HG02943 (cell line): Measurements from ENCODE around the gene NDRG3.
"Not testable (repeated sequence)": the region's sequence is repeated elsewhere in the genome, so short reads cannot be mapped to it uniquely, and the experiment has no call there.

ENCODE experiments used
- ATAC-seq: cut with Tn5 transposase; IDR thresholded peaks from one replicate; pipeline ENCODE4 v1.9.1; 2021; ENCODE audit warnings: mild to moderate bottlenecking, low read depth, moderate library complexity; ENCODE audit not compliant: unreplicated experiment

The NDRG3 gene

DNA sequence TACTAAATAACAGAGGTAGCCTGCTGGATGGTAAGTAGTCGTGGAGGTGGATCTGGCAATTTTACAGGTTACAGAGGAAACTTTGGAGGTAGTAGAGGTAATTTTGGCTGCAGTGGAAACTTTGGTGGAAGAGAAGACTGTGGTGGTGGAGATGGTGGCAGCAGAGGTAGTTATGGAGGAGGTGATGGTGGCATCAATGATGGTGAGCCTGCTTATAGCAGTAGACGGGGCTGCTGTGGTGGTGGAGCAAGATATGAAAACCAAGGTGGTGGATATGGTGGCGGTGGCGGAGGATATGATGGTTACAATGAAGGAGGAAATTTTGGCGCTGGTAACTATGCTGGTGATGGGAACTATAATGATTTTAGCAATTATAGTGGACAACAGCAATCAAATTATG, 125.0 kb downstream of the NDRG3 start:
- no peak for ATAC-seq

DNA sequence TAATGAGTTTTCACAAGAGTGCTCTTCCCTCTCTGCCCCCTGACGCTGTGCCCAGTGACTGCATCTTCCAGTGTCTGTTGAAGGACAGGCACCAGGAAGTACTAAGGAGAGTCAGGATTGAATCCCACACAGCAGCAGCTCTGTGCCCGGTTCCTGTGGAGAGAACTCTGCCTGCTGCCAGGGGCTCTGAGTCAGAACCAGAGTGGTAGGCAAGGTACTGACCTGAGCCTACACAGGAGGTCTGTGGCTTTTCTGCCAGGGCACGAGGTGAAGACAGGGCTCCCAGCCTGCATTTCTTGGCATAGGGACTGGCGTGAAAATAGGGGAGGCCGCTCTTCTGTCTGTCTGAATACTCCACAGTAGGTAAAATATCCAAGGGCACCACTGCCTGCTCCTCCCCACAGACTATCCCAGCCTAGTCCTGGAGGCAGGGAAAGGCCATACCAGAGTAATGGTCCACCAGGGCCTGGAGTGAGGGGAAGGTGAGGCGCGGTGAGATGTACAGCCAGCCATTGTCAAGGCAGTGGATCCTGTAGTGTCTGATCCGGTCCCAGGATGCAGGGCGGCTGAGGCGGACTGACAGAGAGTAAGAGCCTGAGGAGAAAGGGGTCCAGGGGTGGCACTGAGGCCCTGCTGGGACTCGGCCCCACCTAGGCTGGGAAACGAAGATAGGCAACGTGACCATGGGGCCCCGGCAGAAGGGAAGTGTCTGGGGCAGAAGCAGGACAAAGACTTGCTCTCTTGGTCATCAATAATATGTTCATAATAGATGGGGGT, 130.9 kb downstream of the NDRG3 start:
- no peak for ATAC-seq

DNA sequence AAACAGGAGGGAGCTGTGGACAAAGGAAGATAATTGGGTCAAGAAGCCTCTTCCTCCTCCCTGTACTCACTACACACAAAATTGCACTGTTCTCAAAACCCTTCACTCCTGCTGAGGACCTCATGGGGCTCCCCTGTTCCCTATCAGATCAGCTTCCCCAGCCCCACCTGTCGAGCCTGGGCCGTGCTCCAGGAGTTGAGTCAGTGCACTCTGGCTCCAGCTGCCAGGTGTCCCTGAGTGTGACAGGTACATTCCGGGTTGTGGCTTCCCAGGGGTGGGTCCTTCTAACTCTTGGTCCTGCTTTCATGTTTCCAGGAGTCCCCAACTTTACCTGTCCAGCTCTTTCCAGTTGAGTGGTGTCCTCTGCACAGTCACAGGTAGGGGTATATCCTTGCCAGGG, 131.9 kb downstream of the NDRG3 start:
- ATAC-seq, result no peak

DNA sequence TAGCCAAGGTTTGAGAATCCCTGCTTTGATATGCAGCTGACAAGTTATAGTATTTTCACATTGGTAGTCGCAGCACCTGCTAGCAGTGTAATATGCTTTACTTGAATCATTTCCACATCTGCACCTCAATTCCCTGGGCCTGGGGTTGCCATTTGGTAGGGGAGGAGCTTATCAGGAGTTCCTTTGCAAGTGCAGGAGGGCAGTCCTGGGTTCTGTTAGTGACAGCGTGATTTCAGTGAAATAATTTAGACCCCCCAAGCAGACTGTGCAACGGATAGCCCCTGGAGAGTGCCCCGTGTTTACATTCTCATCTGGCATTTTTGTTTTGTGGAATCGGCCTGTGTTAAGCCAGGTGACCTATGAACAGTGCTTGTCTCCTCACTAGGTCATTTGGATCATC, 134.3 kb downstream of the NDRG3 start:
- ATAC-seq, result no peak

DNA sequence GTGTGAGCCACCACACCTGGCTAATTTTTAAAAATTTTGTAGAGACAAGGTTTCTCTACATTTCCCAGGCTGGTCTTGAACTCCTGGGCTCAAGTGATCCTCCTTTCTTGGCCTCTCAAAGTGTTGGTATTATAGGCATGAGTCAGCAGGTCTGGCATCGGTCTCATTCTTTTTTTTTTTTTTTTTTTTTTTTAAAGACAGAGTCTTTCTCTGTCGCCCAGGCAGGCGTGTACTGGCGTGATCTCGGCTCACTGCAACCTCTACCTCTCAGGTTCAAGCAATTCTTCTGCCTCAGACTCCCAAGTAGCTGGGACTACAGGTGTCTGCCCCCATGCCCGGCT, 137.5 kb downstream of the NDRG3 start:
- ATAC-seq, result not testable (repeated sequence)

DNA sequence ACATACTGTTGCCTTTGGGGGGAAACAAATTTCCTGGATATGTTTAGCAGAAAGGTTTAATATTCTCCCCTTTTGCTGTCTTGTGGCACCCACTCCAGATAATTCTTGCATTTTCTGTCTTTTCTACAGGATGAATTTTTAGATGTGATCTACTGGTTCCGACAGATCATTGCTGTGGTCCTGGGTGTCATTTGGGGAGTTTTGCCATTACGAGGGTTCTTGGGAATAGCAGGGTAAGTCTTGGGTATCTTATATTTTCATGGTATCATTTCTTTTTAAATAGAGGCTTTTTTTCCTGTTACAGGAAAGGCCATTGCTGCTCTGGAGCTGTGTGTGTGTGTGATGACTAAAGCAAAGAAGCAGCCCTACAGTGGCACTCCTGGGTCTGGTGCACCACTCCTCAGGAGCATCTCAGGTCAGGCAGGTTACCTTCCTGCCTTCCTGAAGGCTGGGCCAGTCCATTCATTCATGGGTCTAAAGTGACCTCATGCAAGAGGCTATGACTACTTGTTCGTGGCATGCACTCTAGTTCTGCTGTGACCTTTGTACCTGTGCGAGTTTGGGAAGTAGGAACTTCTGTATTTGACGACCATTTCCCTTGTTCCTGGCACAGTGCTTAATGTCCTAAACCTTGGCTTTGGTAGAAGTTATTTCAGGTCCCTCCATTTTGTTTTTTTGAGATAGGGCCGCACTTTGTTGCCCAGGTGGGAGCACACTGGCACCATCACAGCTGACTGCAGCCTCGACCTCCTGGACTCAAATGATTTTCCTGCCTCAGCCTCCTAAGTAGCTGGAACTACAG, 138.1 kb downstream of the NDRG3 start:
- no peak for ATAC-seq

DNA sequence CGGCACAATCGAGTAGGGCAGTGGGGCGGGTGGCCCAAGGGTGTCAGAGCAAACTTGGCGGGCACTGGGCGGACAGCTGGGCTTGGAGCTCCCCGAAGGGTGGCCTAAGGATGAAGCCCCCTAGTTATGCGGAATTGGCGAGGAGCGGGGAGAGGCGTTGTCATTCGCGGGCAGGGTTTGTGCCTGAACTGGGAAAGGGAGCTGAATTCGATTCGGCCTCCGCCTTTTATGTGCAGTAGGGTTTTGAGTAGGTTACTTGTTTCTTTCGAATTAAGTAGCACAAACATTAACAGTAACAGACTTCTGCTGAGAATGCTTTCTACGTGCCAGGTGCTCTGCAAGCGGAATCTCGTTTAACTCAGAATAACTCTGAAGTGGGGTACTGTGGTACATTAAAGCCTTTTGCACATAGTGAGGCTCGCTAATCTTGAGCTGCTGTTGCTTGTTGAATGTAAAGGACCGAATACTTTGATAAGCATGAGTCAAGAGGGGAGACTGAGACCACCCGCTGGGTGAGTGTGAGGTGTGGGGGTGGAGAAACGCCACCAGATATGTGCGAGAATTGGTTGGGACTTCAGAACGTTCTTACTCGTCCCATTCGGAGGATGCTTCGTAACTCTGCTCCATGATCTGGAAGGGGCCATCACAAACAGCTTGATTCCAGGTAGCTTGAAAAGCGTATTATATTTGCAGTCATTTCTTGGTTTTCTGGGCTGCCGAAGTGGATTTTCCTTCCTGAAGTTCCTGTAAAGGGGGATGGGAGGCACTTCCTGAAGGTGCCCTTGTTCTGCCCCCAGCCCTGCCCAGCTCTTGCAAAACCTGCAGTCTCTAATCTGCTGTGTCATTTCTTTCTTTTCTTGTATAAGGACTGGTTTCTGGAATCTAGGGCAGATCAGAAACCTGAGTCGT, 139.5 kb downstream of the NDRG3 start:
- no peak for ATAC-seq

DNA sequence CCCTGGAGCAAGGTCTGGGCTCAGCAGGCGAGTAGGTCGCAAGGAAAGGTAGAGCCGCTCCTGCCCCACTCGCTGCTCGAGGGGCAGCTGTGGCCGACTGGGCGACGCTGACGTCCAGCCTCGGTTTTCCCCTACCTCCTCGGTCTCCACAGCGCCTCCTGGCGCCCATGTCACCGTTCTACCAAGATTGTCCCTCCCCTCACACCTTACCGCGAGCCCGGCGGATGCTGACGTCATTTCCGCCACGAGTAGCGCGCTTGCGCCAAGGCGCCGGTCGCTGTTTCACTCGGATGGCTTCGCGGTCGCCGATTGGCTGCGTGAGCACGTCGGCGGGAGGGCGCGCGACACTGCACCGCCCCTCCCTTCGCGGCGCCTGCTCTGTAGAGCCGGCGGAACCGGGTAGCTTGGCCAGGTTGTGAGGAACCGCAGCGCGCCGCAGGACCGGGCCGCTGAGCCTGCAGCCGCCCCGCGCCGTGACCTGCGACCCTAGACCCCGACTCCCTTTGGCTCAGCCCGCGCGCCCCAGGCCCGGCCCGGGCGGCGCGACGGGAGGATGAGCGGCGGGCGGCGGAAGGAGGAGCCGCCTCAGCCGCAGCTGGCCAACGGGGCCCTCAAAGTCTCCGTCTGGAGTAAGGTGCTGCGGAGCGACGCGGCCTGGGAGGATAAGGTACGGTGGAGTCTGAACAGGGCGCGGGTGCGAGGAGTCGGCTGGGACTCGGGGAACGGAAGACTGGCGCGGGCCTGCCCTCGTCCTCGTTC, 140.3 kb downstream of the NDRG3 start, which contains the start of gene RAB5IF:
RAB5IF (plus strand) TSS at position 381 of the 759 bp plus-strand sequence; CDS start at position 554, 173 bp downstream.
- ATAC-seq, result peak; percentile 76

DNA sequence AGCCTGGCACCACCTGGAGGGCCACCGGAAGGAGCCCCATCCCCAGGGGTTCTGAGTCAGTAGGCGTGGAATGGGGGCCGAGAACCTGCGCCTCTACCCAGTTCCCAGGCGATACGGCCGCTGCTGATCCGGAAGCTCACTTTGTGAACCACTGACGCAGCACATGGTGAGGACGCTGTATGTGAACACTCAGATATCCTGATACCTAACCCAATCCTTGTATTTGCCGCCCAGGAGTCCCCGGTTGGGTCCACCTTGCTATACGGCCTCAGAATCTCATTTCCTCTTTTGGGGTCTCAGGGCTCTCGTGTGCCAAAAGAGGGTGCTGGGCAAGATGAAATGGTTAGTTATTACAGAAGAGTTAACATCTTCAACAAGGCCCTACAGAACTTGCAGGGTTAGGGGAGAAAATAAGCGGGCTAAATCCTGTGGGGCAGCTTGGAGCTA, 140.9 kb downstream of the NDRG3 start:
- ATAC-seq, result peak; percentile 30
